H1 (cell line): ENCODE results near the gene ADAT3. TPM values are rescaled to one million over a fixed set of nuclear protein-coding genes. Genes with fewer than 3 reads are reported as not detected.

Experiments
- CTCF ChIA-PET: fragments of 300-600 bp; sonication (Branson Sonifier 250); formaldehyde crosslinking; loops from one replicate; lab custom pipeline; 2021; ENCODE audit not compliant: partially characterized antibody; lab: Charles Lee
- POLR2A ChIA-PET: fragments of 300-600 bp; sonication (Branson Sonifier 250); formaldehyde crosslinking; loops from one replicate; lab custom pipeline; 2021; ENCODE audit warnings: inconsistent platforms; ENCODE audit not compliant: partially characterized antibody; lab: Charles Lee
- DNase-seq, 2 experiments: peaks; one replicate each; pipeline versions ENCODE4 v3.0.0 to v3.0.0-alpha.2; 2010 to 2022; ENCODE audit warnings: low spot score in 2 of 2, low read depth in 1 of 2, mixed read lengths in 1 of 2
- FAIRE-seq: peaks from 2 replicates; lab custom pipeline; 2011; peaks lifted over from hg19 to GRCh38; lab: Jason Lieb, UNC
- H2AFZ ChIP-seq: 2 replicates; pipeline ENCODE4 v1.8.1; 2012; ENCODE audit warnings: low read length, inconsistent platforms
- H2AK5ac ChIP-seq: 2 replicates; pipeline ENCODE4 v1.6.1; 2013; ENCODE audit warnings: low read depth, low read length
- H2BK120ac ChIP-seq: replicated peaks from 2 replicates; pipeline ENCODE3; 2013; ENCODE audit warnings: low read depth, low read length, inconsistent platforms
- H2BK12ac ChIP-seq: 2 replicates; pipeline ENCODE4 v1.6.1; 2013; ENCODE audit warnings: low read depth, low read length
- H2BK15ac ChIP-seq: 2 replicates; pipeline ENCODE4 v1.6.1; 2013; ENCODE audit warnings: low read length
- H2BK20ac ChIP-seq: 2 replicates; pipeline ENCODE4 v1.6.1; 2013; ENCODE audit warnings: low read length
- H2BK5ac ChIP-seq: 2 replicates; pipeline ENCODE4 v1.6.1; 2013; ENCODE audit warnings: low read depth, low read length
- H3K14ac ChIP-seq: 2 replicates; pipeline ENCODE4 v1.6.1; 2013; ENCODE audit warnings: inconsistent platforms; ENCODE audit not compliant: insufficient read length
- H3K18ac ChIP-seq: 2 replicates; pipeline ENCODE4 v1.6.1; 2013; ENCODE audit warnings: low read length; ENCODE audit errors: extremely low read depth
- H3K23ac ChIP-seq: 2 replicates; pipeline ENCODE4 v1.6.1; 2013; ENCODE audit warnings: inconsistent platforms; ENCODE audit not compliant: insufficient read length
- H3K23me2 ChIP-seq: 2 replicates; pipeline ENCODE4 v1.6.1; 2013; ENCODE audit warnings: low read depth, low read length
- H3K27ac ChIP-seq: 2 replicates; pipeline ENCODE4 v1.6.1; 2011; ENCODE audit warnings: low read depth, low read length, inconsistent platforms
- H3K27me3 ChIP-seq, 4 experiments: replicated peaks in 1 of 4; 1 replicate in 1 of 4; 2 replicates in 3 of 4; pipeline versions ENCODE4 v1.6.1 to v1.8.1; 2011 to 2013; ENCODE audit warnings: low read length in 3 of 4, mild to moderate bottlenecking in 3 of 4, inconsistent platforms in 2 of 4, mixed read lengths in 2 of 4, moderate library complexity in 1 of 4; ENCODE audit not compliant: control insufficient read depth in 3 of 4, insufficient read depth in 3 of 4; ENCODE audit errors: extremely low read depth in 1 of 4
- H3K36me3 ChIP-seq, 4 experiments: 2 replicates each; pipeline versions ENCODE4 v1.6.1 to v1.8.1; 2011 to 2013; ENCODE audit warnings: mild to moderate bottlenecking in 4 of 4, low read length in 3 of 4, moderate library complexity in 2 of 4, control low read depth in 1 of 4, inconsistent platforms in 1 of 4; ENCODE audit not compliant: insufficient read depth in 4 of 4, control insufficient read depth in 2 of 4
- H3K4ac ChIP-seq: replicated peaks from 2 replicates; pipeline ENCODE3; 2013; ENCODE audit warnings: low read length, low read depth, mixed read lengths, inconsistent platforms; ENCODE audit not compliant: insufficient read length
- H3K4me1 ChIP-seq, 4 experiments: replicated peaks in 1 of 4; 1 replicate in 1 of 4; 2 replicates in 3 of 4; pipeline versions ENCODE4 v1.6.1 to v1.8.1; 2011 to 2013; ENCODE audit warnings: low read length in 3 of 4, inconsistent platforms in 2 of 4, mixed read lengths in 1 of 4; ENCODE audit not compliant: insufficient read depth in 4 of 4, control insufficient read depth in 3 of 4
- H3K4me2 ChIP-seq, 2 experiments: 2 replicates each; pipeline versions ENCODE4 v1.6.1 to v1.8.1; 2011 to 2013; ENCODE audit warnings: low read depth in 2 of 2, low read length in 2 of 2, control low read depth in 1 of 2, inconsistent platforms in 1 of 2, mild to moderate bottlenecking in 1 of 2; ENCODE audit not compliant: insufficient read depth in 1 of 2
- H3K4me3 ChIP-seq, 4 experiments: fragments of 200-600, 300-600 bp in 1 of 4; sonication (generic), shearing (Covaris generic), sonication (Bioruptor Twin) in 1 of 4; 2 replicates each; pipeline versions ENCODE4 v1.5.1 to v1.8.1; 2011 to 2016; ENCODE audit warnings: low read length in 4 of 4, low read depth in 3 of 4, control low read depth in 2 of 4, inconsistent platforms in 2 of 4, mild to moderate bottlenecking in 2 of 4, mixed read lengths in 1 of 4, moderate library complexity in 1 of 4; ENCODE audit not compliant: insufficient read depth in 2 of 4; ENCODE audit errors: extremely low read depth in 1 of 4
- H3K56ac ChIP-seq: replicated peaks from 2 replicates; pipeline ENCODE3; 2013; ENCODE audit warnings: low read depth, mild to moderate bottlenecking, mixed read lengths, low read length, inconsistent platforms; ENCODE audit not compliant: insufficient read length
- H3K79me1 ChIP-seq: 2 replicates; pipeline ENCODE4 v1.6.1; 2013; ENCODE audit warnings: low read depth, low read length, control low read depth
- H3K79me2 ChIP-seq, 2 experiments: 2 replicates each; pipeline versions ENCODE4 v1.6.1 to v1.8.1; 2012 to 2013; ENCODE audit warnings: low read length in 2 of 2, mild to moderate bottlenecking in 2 of 2, inconsistent platforms in 1 of 2; ENCODE audit not compliant: insufficient read depth in 2 of 2, control insufficient read depth in 1 of 2
- H3K9ac ChIP-seq, 4 experiments: replicated peaks in 1 of 4; 1 replicate in 1 of 4; 2 replicates in 3 of 4; pipeline versions ENCODE4 v1.6.1 to v1.8.1; 2011 to 2013; ENCODE audit warnings: low read depth in 3 of 4, low read length in 3 of 4, control low read depth in 2 of 4, mild to moderate bottlenecking in 2 of 4, moderate library complexity in 2 of 4, inconsistent platforms in 1 of 4; ENCODE audit errors: extremely low read depth in 1 of 4
- H3K9me3 ChIP-seq, 2 experiments: 2 replicates each; pipeline versions ENCODE4 v1.6.1 to v1.8.1; 2012 to 2013; ENCODE audit warnings: mild to moderate bottlenecking in 2 of 2, moderate library complexity in 2 of 2, control low read depth in 1 of 2, inconsistent platforms in 1 of 2, low read depth in 1 of 2, low read length in 1 of 2, mixed read lengths in 1 of 2; ENCODE audit not compliant: insufficient read depth in 2 of 2
- H4K20me1 ChIP-seq, 2 experiments: replicated peaks in 1 of 2; 2 replicates each; pipeline versions ENCODE3 to v1.8.1; 2011 to 2013; ENCODE audit warnings: inconsistent platforms in 2 of 2, low read length in 2 of 2, mild to moderate bottlenecking in 1 of 2; ENCODE audit not compliant: insufficient read depth in 2 of 2, control insufficient read depth in 1 of 2
- H4K5ac ChIP-seq: 2 replicates; pipeline ENCODE4 v1.6.1; 2013; ENCODE audit warnings: low read length, low read depth, mixed read lengths, inconsistent platforms; ENCODE audit not compliant: insufficient read length
- H4K8ac ChIP-seq: 2 replicates; pipeline ENCODE4 v1.8.0; 2013; ENCODE audit warnings: mild to moderate bottlenecking, moderate library complexity, low read length, inconsistent platforms; ENCODE audit not compliant: insufficient read depth; ENCODE audit errors: extremely low read depth
- H4K91ac ChIP-seq: replicated peaks from 2 replicates; pipeline ENCODE3; 2013; ENCODE audit warnings: low read length, mixed read lengths, inconsistent platforms; ENCODE audit not compliant: insufficient read length
- BACH1 ChIP-seq: IDR thresholded peaks from 2 replicates; pipeline ENCODE4 v1.6.1; 2012; ENCODE audit warnings: low read length, improper control_type of control experiment
- EP300 ChIP-seq, 2 experiments: IDR thresholded peaks; 1 replicate in 1 of 2; 2 replicates in 1 of 2; pipeline ENCODE4 v1.6.1; 2011 to 2012; ENCODE audit warnings: low read depth in 2 of 2, low read length in 2 of 2, mild to moderate bottlenecking in 2 of 2, borderline replicate concordance in 1 of 2, inconsistent platforms in 1 of 2, moderate library complexity in 1 of 2
- GTF2F1 ChIP-seq: IDR thresholded peaks from 2 replicates; pipeline ENCODE4 v1.6.1; 2012; ENCODE audit warnings: low read depth, low read length, improper control_type of control experiment, borderline replicate concordance
- HDAC2 ChIP-seq, 2 experiments: fragments of 300-600 bp in 1 of 2; sonication (generic) in 1 of 2; IDR thresholded peaks; 2 replicates each; pipeline ENCODE4 v1.6.1; 2011 to 2012; ENCODE audit warnings: low read depth in 2 of 2, low read length in 2 of 2, mild to moderate bottlenecking in 2 of 2, moderate library complexity in 2 of 2, borderline replicate concordance in 1 of 2, inconsistent platforms in 1 of 2
- KDM1A ChIP-seq: fragments of 200-600, 300-600 bp; sonication (generic); IDR thresholded peaks from 2 replicates; pipeline ENCODE4 v1.7.1; 2016; ENCODE audit warnings: mild to moderate bottlenecking, low read length, borderline replicate concordance
- KDM4A ChIP-seq: IDR thresholded peaks from one replicate; pipeline ENCODE4 v1.7.1; 2012; ENCODE audit warnings: low read depth, mild to moderate bottlenecking, moderate library complexity, low read length, inconsistent platforms; ENCODE audit not compliant: severe bottlenecking
- NANOG ChIP-seq: IDR thresholded peaks from 2 replicates; pipeline ENCODE4 v1.6.1; 2011; ENCODE audit warnings: low read length, low read depth, mild to moderate bottlenecking, inconsistent platforms; ENCODE audit not compliant: insufficient read depth, poor library complexity, severe bottlenecking
- POU5F1 ChIP-seq: IDR thresholded peaks from 2 replicates; pipeline ENCODE4 v1.6.1; 2011; ENCODE audit warnings: low read depth, mild to moderate bottlenecking, low read length, moderate library complexity
- RNF2 ChIP-seq: fragments of 200-900, 300-1000 bp; sonication (generic); IDR thresholded peaks from 2 replicates; pipeline ENCODE4 v1.7.1; 2016; ENCODE audit warnings: borderline replicate concordance, low read depth, mild to moderate bottlenecking, antibody characterized with exemption, low read length; ENCODE audit not compliant: poor library complexity, severe bottlenecking; ENCODE audit errors: missing control alignments
- SIRT6 ChIP-seq: IDR thresholded peaks from one replicate; pipeline ENCODE4 v1.7.1; 2012; ENCODE audit warnings: low read length, inconsistent platforms
- TBP ChIP-seq: IDR thresholded peaks from 2 replicates; pipeline ENCODE4 v1.6.1; 2011; ENCODE audit warnings: low read depth, low read length, improper control_type of control experiment
- WGBS, 2 experiments: shearing (Covaris generic) in 1 of 2; methylation state at CpG; one replicate each; pipeline versions ENCODE4 v1.1.6 to v1.1.7; 2013 to 2015; ENCODE audit warnings: low lambda C conversion rate in 2 of 2, mixed read lengths in 2 of 2, inconsistent platforms in 1 of 2, low coverage in 1 of 2, missing lambda C conversion rate in 1 of 2; ENCODE audit not compliant: insufficient replicate concordance in 2 of 2, insufficient coverage in 1 of 2, insufficient read length in 1 of 2; ENCODE audit errors: extremely low coverage in 1 of 2, missing lambda C conversion rate in 1 of 2; 5-methylcytosine and 5-hydroxymethylcytosine counted together
- polyA plus RNA-seq, 7 experiments: library from polyadenylated mRNA; depleted of rRNA in 3 of 7; stranded (reverse) in 5 of 7; unstranded in 2 of 7; fragments of >200 nt in 5 of 7; fragments of 200-250 nt in 2 of 7; gene quantifications; 1 replicate in 5 of 7; 2 replicates in 1 of 7; 4 replicates in 1 of 7; pipeline versions ENCODE4 v1.2.1 to v1.2.3, GENCODE V29; 2011 to 2013; ENCODE audit warnings: missing spikeins in 2 of 7, mixed read lengths in 2 of 7
- total RNA-seq: library from RNA; stranded (reverse); fragmentation: NEBNext Ultra II Directional; extraction: Animal tissue kit (Norgen Biotek cat#: 25700); gene quantifications from 2 replicates; pipeline ENCODE4 v1.2.1, GENCODE V29; 2021

ADAT3 gene
- total and polyA plus RNA-seq, 2 of the 8 experiments (the other 6 are each of a cell fraction or from before 2014, with no cell fraction given): 5.4 to 10.8 TPM

DNA sequence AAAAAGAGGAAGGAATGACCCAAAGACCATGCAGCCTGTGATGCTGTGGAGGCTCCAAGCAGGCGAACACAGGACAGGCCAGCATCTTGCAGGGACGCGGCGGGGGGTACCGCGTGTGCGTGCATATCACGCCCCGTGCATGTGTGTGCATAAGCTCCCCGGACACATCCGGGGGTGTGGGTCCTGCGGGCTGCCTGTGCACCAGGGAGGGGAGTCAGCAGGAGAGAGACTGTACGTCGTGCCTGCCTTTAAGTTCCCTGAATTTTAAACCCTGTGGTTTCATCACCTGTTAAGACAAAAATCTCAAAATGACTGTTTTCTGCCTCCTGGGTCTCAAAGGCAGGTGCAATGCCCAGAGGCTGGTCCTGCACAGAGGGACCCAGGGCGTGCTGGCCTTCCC, 16.6 kb downstream of the ADAT3 start:
- Histone ChIP-seq H3K9me3 (no peaks in the 10 kb centered on the region), H4K5ac (no peak overlapping the region), H3K4me3 (no peak overlapping the region), H3K9ac (no peak overlapping the region), H3K23me2 (no peaks in the 10 kb centered on the region), H3K4me2 (no peak overlapping the region), H2BK20ac (no peak overlapping the region), H2BK5ac (no peak overlapping the region), H3K4me1 (peaks cover 0 to 3% (median 0%) of the 10 kb centered on the region in 4 experiments; a peak in 1 of 7 replicates), H3K36me3 (peaks cover 12 to 50% (median 29%) of the 10 kb centered on the region in 4 experiments; a peak in 7 of 8 replicates), H4K20me1 (peaks cover 3 to 6% of the 10 kb centered on the region in 2 experiments), H3K27ac (no peak overlapping the region), H3K79me2 (no peaks in the 10 kb centered on the region), H3K14ac (no peak overlapping the region), H3K18ac (no peak overlapping the region), H3K4ac (no peak overlapping the region), H3K79me1 (peaks cover 3% of the 10 kb centered on the region), H2AFZ (no peak overlapping the region), H3K23ac (no peak overlapping the region), H4K91ac (no peak overlapping the region), H4K8ac (no peak overlapping the region), H3K27me3 (no peaks in the 10 kb centered on the region), H2BK120ac (no peak overlapping the region), H2BK15ac (no peak overlapping the region), H2BK12ac (no peak overlapping the region), H2AK5ac (no peak overlapping the region), H3K56ac (no peak overlapping the region)
- no peak for TF ChIP-seq RNF2
- TF ChIP-seq KDM1A: no peak
- TF ChIP-seq TBP: no peak
- no peak for TF ChIP-seq NANOG
- TF ChIP-seq EP300 (IDR thresholded peaks at IDR 0.05; ENCODE audit: borderline replicate concordance in 1 of 2, low read depth in 2 of 2, low read length in 2 of 2): no peak
- TF ChIP-seq SIRT6: no peak
- no peak for TF ChIP-seq BACH1
- no peak for TF ChIP-seq KDM4A
- TF ChIP-seq HDAC2 (IDR thresholded peaks at IDR 0.05; ENCODE audit: borderline replicate concordance in 1 of 2, low read depth in 2 of 2, low read length in 2 of 2): no peak
- no peak for TF ChIP-seq POU5F1
- no peak for TF ChIP-seq GTF2F1
- POLR2A ChIA-PET: interaction anchor here (1.3 kb wide), 1 partner anchor 15 kb away, joined by 6 read pairs; no protein-coding TSS in a partner anchor
- WGBS, 2 experiments: 97% methylated on average over 15 of the region's 15 CpGs; no CpG with 5 or more reads in 1 of the 2 experiments
- CTCF ChIA-PET: interaction anchor here (1.0 to 6.5 kb wide), 4 partner anchors 17 to 29 kb away, joined by 3 to 39 read pairs (median 3); no protein-coding TSS in a partner anchor
- no peak for DNase-seq
- no peak for FAIRE-seq
